HG03520 (cell line): ENCODE data around the gene PFKFB4.
"Not testable (repeated sequence)": the region's sequence is repeated elsewhere in the genome, so short reads cannot be mapped to it uniquely, and the experiment has no call there.

Experiments
- ATAC-seq: cut with Tn5 transposase; IDR thresholded peaks from one replicate; pipeline ENCODE4 v1.9.1; 2021; ENCODE audit warnings: mild to moderate bottlenecking, moderate library complexity; ENCODE audit not compliant: unreplicated experiment

PFKFB4 gene

GRCh38 chr3:48561045-48561736, 4.6 kb upstream of the PFKFB4 start:
- no peak for ATAC-seq

GRCh38 chr3:48560648-48561018, 4.0 kb upstream of the PFKFB4 start:
- ATAC-seq = no peak

GRCh38 chr3:48558493-48559134, 2.0 kb upstream of the PFKFB4 start:
- no peak for ATAC-seq

GRCh38 chr3:48555949-48556795, 431 bp downstream of the PFKFB4 start:
- ATAC-seq = no peak

GRCh38 chr3:48555231-48555948, 1.2 kb downstream of the PFKFB4 start:
- ATAC-seq = no peak

GRCh38 chr3:48553886-48554845, 2.4 kb downstream of the PFKFB4 start:
- ATAC-seq = no peak

GRCh38 chr3:48553361-48553760, 3.2 kb downstream of the PFKFB4 start:
- no peak for ATAC-seq

GRCh38 chr3:48552111-48552951, 4.3 kb downstream of the PFKFB4 start:
- ATAC-seq = no peak

- not testable (repeated sequence) for ATAC-seq
These were observed 5.0 kb downstream of the PFKFB4 start for GRCh38 chr3:48551651-48552050.

- no peak for ATAC-seq
These were observed 7.6 kb downstream of the PFKFB4 start for GRCh38 chr3:48548729-48549705.

- no peak for ATAC-seq
These were observed 8.5 kb downstream of the PFKFB4 start for GRCh38 chr3:48548126-48548525.

GRCh38 chr3:48546203-48546829, 10.3 kb downstream of the PFKFB4 start:
- ATAC-seq = no peak

GRCh38 chr3:48544141-48544540, 12.5 kb downstream of the PFKFB4 start:
- no peak for ATAC-seq

GRCh38 chr3:48543271-48543866, 13.2 kb downstream of the PFKFB4 start:
- no peak for ATAC-seq

GRCh38 chr3:48538451-48538850, 18.2 kb downstream of the PFKFB4 start:
- ATAC-seq = no peak

GRCh38 chr3:48536785-48537184, 19.8 kb downstream of the PFKFB4 start:
- no peak for ATAC-seq

- no peak for ATAC-seq
These were observed 20.5 kb downstream of the PFKFB4 start for GRCh38 chr3:48536116-48536515.
